NT2/D1 (cell line): ENCODE measurements around the gene PFKFB3.
"Not testable (repeated sequence)": the region's sequence is repeated elsewhere in the genome, so short reads cannot be mapped to it uniquely, and the experiment has no call there.

Experiments used
- DNase-seq: peaks from one replicate; pipeline ENCODE4 v3.0.0-alpha.2; 2011; ENCODE audit warnings: low read depth, low spot score
- H3K27me3 ChIP-seq: 2 replicates; pipeline ENCODE4 v1.6.0; 2011; ENCODE audit warnings: mild to moderate bottlenecking; ENCODE audit not compliant: insufficient read length, insufficient read depth
- H3K36me3 ChIP-seq: 2 replicates; pipeline ENCODE4 v1.6.1; 2011; ENCODE audit warnings: mild to moderate bottlenecking, low read length, mixed read lengths; ENCODE audit not compliant: insufficient read depth, insufficient read length
- H3K4me1 ChIP-seq: 2 replicates; pipeline ENCODE4 v1.5.1; 2011; ENCODE audit not compliant: insufficient read depth, insufficient read length
- H3K4me3 ChIP-seq: 2 replicates; pipeline ENCODE4 v1.5.1; 2011; ENCODE audit warnings: low read depth; ENCODE audit not compliant: insufficient read length
- H3K9ac ChIP-seq: 2 replicates; pipeline ENCODE4 v1.6.0; 2011; ENCODE audit warnings: low read depth; ENCODE audit not compliant: insufficient read length
- H3K9me3 ChIP-seq: 2 replicates; pipeline ENCODE4 v1.5.1; 2011; ENCODE audit warnings: mild to moderate bottlenecking, low read length; ENCODE audit not compliant: insufficient read depth
- SUZ12 ChIP-seq: IDR thresholded peaks from 2 replicates; pipeline ENCODE4 v1.6.1; 2011; ENCODE audit not compliant: insufficient read length, insufficient read depth; ENCODE audit errors: extremely low read depth
- YY1 ChIP-seq: IDR thresholded peaks from 2 replicates; pipeline ENCODE4 v1.6.1; 2011; ENCODE audit not compliant: insufficient read length, insufficient read depth
- ZNF274 ChIP-seq: IDR thresholded peaks from 2 replicates; pipeline ENCODE4 v1.6.1; 2011; ENCODE audit warnings: mild to moderate bottlenecking, low read depth, low read length

PFKFB3 gene

GRCh38 chr10:6191147-6191546 lies 11.6 kb upstream of the PFKFB3 start:
- Histone ChIP-seq H3K4me1 (no peaks in the 10 kb centered on the region), H3K9ac (no peak overlapping the region), H3K9me3 (no peaks in the 10 kb centered on the region), H3K4me3 (no peak overlapping the region), H3K36me3 (peaks cover 7% of the 10 kb centered on the region), H3K27me3 (no peaks in the 10 kb centered on the region)
- DNase-seq, result no peak
- no peak for TF ChIP-seq ZNF274
- no peak for TF ChIP-seq YY1
- no peak for TF ChIP-seq SUZ12

- Histone ChIP-seq H3K4me3 (no peak overlapping the region), H3K4me1 (no peaks in the 10 kb centered on the region), H3K9me3 (no peaks in the 10 kb centered on the region), H3K27me3 (no peaks in the 10 kb centered on the region), H3K36me3 (peaks cover 7% of the 10 kb centered on the region), H3K9ac (no peak overlapping the region)
- no peak for DNase-seq
- no peak for TF ChIP-seq YY1
- TF ChIP-seq SUZ12, result no peak
- TF ChIP-seq ZNF274, result no peak
Measured at GRCh38 chr10:6191569-6191968, 11.2 kb upstream of the PFKFB3 start.

GRCh38 chr10:6193342-6193741 lies 9.4 kb upstream of the PFKFB3 start:
- not testable (repeated sequence) for DNase-seq, H3K9ac ChIP-seq, H3K9me3 ChIP-seq

GRCh38 chr10:6194311-6194710 lies 8.4 kb upstream of the PFKFB3 start:
- no peak for DNase-seq
- H3K36me3 ChIP-seq, result peaks cover 7% of the 10 kb centered on the region
- H3K9ac ChIP-seq, result no peak overlapping the region
- TF ChIP-seq SUZ12, result no peak
- no peak for TF ChIP-seq YY1
- TF ChIP-seq ZNF274, result no peak
- H3K27me3 ChIP-seq, result peaks cover 7% of the 10 kb centered on the region
- H3K4me1 ChIP-seq, result no peaks in the 10 kb centered on the region
- H3K9me3 ChIP-seq, result no peaks in the 10 kb centered on the region
- no peak overlapping the region for H3K4me3 ChIP-seq

More at GRCh38 chr10:6193342-6193741, 9.4 kb upstream of the PFKFB3 start:
- H3K27me3 ChIP-seq, H3K4me1 ChIP-seq, H3K36me3 ChIP-seq, H3K4me3 ChIP-seq: not testable (repeated sequence)

- no peaks in the 10 kb centered on the region for H3K9me3 ChIP-seq
- no peak overlapping the region for H3K9ac ChIP-seq
- no peak for TF ChIP-seq SUZ12
- no peak for TF ChIP-seq ZNF274
- no peak for TF ChIP-seq YY1
- no peak for DNase-seq
- H3K27me3 ChIP-seq, result peaks cover 17% of the 10 kb centered on the region
- no peaks in the 10 kb centered on the region for H3K4me1 ChIP-seq
- H3K36me3 ChIP-seq, result peaks cover 7% of the 10 kb centered on the region
- no peak overlapping the region for H3K4me3 ChIP-seq
Measured at GRCh38 chr10:6195376-6195775, 7.4 kb upstream of the PFKFB3 start.

- Histone ChIP-seq H3K36me3 (peaks cover 7% of the 10 kb centered on the region), H3K9ac (no peak overlapping the region), H3K27me3 (peaks cover 21% of the 10 kb centered on the region), H3K4me3 (no peak overlapping the region), H3K4me1 (no peaks in the 10 kb centered on the region), H3K9me3 (no peaks in the 10 kb centered on the region)
- DNase-seq, result no peak
- TF ChIP-seq ZNF274 (no peak), YY1 (no peak), SUZ12 (no peak)
Measured at GRCh38 chr10:6195846-6196245, 6.9 kb upstream of the PFKFB3 start.

GRCh38 chr10:6196524-6196923 lies 6.2 kb upstream of the PFKFB3 start:
- not testable (repeated sequence) for H3K4me3 ChIP-seq, H3K36me3 ChIP-seq, H3K9me3 ChIP-seq, DNase-seq, H3K4me1 ChIP-seq, H3K9ac ChIP-seq
- peaks cover 26% of the 10 kb centered on the region for H3K27me3 ChIP-seq

GRCh38 chr10:6197321-6197720 lies 5.4 kb upstream of the PFKFB3 start:
- Histone ChIP-seq H3K9me3 (no peaks in the 10 kb centered on the region), H3K36me3 (peaks cover 3% of the 10 kb centered on the region), H3K9ac (no peak overlapping the region), H3K4me1 (peaks cover 3% of the 10 kb centered on the region), H3K27me3 (peaks cover 34% of the 10 kb centered on the region), H3K4me3 (no peak overlapping the region)
- TF ChIP-seq SUZ12 (no peak), ZNF274 (no peak), YY1 (no peak)
- no peak for DNase-seq
